ENCODE measurements around the gene TRABD.

TRABD gene

DNA sequence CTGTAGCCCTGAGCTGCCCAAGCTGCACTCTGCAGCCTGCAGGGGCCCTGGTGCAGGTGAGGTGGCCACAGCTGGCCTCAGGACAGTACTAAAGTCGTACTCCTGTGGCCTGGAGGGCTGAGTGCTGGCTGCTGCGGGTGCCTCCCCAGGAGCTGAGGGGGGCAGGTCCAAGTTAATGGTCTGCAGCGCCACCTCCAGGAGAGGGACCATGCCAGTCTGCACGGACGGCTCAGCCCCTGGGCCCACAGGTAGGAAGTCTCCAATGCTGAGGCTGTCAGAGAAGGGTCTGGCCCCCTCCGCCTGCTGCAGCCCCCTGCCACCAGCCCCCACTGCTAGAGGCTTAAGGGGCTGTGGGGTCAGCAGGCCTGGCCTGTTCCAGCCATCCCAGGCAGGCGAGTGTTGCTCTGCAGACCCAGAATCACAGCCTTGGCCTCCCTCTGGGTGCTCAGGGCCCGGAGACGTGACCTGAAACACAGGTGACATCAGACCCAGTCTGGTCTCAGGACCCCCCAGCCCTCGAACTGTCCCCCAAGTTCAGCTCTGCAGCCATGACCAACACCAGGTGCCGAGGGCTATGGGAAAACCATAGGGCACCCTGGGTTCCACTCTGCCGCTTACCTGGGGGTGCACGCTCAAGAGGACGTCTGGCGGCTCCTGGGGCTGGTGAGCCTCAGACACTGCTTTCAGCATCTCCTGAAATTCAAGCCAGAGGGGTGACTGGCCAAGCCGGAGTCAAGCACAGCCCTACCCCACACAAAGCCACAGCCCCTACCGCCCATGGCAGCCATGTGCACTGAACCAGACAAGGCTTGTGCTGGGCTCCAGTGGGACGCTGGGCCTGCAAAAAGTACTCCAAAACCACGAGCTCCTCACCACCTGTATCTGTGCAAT lies 35.9 kb downstream of the TRABD start:
- no peak overlapping the region for H3K4me3 ChIP-seq (ENCODE audit: low read depth, low read length)
- TF ChIP-seq, protein P1, sequence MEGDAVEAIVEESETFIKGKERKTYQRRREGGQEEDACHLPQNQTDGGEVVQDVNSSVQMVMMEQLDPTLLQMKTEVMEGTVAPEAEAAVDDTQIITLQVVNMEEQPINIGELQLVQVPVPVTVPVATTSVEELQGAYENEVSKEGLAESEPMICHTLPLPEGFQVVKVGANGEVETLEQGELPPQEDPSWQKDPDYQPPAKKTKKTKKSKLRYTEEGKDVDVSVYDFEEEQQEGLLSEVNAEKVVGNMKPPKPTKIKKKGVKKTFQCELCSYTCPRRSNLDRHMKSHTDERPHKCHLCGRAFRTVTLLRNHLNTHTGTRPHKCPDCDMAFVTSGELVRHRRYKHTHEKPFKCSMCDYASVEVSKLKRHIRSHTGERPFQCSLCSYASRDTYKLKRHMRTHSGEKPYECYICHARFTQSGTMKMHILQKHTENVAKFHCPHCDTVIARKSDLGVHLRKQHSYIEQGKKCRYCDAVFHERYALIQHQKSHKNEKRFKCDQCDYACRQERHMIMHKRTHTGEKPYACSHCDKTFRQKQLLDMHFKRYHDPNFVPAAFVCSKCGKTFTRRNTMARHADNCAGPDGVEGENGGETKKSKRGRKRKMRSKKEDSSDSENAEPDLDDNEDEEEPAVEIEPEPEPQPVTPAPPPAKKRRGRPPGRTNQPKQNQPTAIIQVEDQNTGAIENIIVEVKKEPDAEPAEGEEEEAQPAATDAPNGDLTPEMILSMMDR (IDR thresholded peaks at IDR 0.05; ENCODE audit: low read depth, low read length) = no peak

DNA sequence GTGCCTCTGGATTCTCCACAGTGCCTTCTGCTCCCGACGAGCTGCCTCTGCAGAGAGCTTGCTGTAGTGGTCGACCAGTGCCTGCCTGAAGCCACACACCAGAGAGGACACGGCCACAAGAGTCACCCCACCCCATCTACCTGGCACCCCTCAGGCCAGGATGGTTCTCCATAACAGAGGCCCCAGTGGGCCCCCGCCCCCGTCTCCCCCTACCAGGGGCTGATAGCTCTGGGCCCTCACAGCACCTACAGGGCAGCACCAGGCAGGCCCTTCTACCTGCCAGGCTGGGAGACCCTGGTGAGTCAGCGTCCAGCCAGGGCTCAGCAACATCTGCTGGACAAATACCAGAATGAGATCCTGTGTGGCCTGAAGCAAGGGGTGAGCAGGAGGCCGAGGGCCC lies 36.8 kb downstream of the TRABD start:
- no peak overlapping the region for H3K4me3 ChIP-seq (ENCODE audit: low read depth, low read length)
- TF ChIP-seq, protein P1 (IDR thresholded peaks at IDR 0.05; ENCODE audit: low read depth, low read length) = no peak

DNA sequence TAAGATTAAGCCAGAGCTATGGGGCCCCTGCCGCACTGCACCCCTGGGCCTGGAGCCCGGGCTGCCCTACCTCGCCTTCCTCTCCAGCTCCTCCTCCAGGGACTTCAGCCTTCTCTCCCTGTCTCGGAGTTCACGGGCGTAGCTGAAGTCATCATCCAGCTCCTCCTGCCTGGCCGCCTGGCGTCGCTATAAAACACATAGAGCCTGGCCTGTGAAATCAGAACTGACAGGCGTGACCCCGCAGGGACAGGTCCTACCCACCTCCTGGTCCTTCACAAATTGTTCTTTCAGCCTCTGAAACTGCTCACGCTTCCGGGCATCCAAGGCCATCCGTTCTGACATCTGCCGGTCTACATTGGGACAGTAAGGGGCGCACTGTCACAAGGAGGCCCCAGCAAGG lies 38.4 kb downstream of the TRABD start:
- TF ChIP-seq, protein P1 (IDR thresholded peaks at IDR 0.05; ENCODE audit: low read depth, low read length) = no peak
- no peak overlapping the region for H3K4me3 ChIP-seq (ENCODE audit: low read depth, low read length)

DNA sequence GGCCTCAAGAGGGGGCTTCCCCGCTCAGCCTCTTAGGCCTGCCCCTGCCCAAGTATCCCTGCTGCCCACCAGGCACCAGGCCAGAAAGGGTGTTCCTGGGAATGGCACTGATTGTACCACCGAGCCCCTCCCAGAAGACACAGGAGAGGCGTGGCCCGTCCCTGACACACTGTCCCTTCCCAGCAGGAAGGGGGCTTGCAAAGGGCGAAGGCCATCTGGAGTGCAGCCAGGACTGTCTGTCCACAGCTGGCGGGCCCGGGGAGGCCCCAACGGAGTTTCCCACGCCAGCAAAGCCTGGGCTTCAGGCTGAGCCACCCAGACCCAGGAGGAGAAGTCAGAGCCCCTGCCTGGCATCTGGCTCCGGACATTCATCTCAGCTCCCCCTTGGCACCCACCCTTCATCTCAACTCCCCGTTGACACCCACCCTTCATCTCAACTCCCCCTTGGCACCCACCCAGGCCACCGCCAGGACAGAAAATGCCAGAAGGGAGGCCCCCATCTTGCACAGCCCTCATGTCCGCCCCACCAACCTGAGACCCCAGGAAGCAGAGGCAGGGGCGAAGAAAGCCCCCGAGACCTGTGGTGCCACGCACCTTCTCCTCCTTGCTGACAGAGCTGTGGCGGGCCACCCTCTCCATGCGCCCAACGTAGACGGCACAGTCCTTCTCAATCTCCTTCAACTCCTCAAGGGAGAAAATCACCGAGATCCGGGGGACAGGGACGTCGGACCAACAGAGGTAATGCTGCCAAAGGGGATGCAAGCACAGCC lies 39.7 kb downstream of the TRABD start:
- TF ChIP-seq, protein P1 (IDR thresholded peaks at IDR 0.05; ENCODE audit: low read depth, low read length) = no peak
- H3K4me3 ChIP-seq (ENCODE audit: low read depth, low read length) = no peak overlapping the region

DNA sequence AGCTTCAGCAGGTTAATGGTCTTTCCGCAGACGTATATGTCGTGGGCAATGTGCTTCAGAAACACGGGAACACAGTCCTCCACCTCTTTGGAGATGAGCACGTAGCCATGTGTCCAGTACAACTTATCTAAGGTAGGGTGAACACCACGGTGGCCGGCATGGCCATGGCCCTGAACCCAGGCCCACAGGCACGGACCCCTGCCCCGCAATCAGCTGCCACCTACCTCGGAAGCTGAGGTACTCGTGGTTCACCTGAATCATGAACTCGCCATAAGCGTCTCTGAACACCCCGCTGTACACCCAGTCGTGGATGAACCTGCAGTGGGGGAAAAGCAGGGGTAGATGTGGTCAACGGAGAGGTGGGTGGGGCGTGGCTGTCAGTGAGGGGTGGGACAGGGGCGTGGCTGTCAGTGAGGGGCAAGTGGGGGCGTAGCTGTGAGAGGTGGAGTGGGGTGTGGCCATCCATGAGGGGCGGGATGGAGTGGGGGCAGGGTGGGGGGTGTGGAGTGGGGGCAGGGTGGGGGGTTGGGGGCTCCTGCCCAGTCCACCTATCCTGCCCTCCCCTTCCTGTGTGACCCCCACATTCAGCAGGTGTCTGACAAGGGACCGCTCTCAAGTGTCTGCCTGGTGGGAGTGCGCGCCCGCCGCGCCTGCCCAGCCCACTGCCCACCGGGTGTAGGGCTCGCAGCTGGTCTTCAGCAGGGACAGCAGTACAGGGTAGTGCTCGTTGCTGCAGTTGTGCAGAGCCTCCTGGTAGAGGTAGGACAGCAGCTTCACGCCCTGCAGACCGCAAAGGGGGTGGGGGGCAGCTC lies 40.6 kb downstream of the TRABD start:
- H3K4me3 ChIP-seq (ENCODE audit: low read depth, low read length) = no peak overlapping the region
- TF ChIP-seq, protein P1 (IDR thresholded peaks at IDR 0.05; ENCODE audit: low read depth, low read length) = no peak

DNA sequence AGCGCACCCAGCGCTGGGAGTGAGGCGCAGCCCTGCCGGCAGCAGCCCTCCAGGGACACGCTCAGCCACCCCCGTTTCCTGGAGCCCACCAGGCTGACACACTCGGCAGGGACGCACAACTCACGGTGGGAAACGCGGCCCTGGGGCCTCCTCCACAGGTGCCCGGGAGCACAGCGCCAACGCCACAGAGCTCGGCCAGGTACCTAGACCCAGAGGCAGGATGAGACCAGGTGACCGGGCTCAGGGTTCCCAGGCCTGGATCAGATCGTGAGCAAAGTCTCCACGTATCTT lies 41.1 kb downstream of the TRABD start:
- TF ChIP-seq, protein P1 (IDR thresholded peaks at IDR 0.05; ENCODE audit: low read depth, low read length) = no peak

More for the DNA sequence above, 41.1 kb downstream of the TRABD start:
- H3K4me3 ChIP-seq (ENCODE audit: low read depth, low read length) = no peak overlapping the region

Measured in WI38 (cell line).